Measurements from ENCODE around the gene ACAN.
"Not testable (repeated sequence)": the region's sequence is repeated elsewhere in the genome, so short reads cannot be mapped to it uniquely, and the experiment has no call there.

ACAN gene

GRCh38 chr15:88917760-88918159 lies 114.5 kb downstream of the ACAN start:
- in situ Hi-C loops (cut with MboI; ENCODE audit: low pct_unique_long_range_greater_than_20kb, low sequenced_read_pairs, unreplicated experiment): loop anchor here (25.0 kb wide), 1 partner anchor 270 kb away; no protein-coding TSS in a partner anchor
- TF ChIP-seq CTCF (IDR thresholded peaks at IDR 0.05; ENCODE audit: extremely low read depth, insufficient read depth, missing control alignments): no peak
- no peak for DNase-seq (ENCODE audit: low spot score)

- in situ Hi-C loops (cut with MboI; ENCODE audit: low pct_unique_long_range_greater_than_20kb, low sequenced_read_pairs, unreplicated experiment): loop anchor here (25.0 kb wide), 1 partner anchor 269 kb away; no protein-coding TSS in a partner anchor
- no peak for TF ChIP-seq CTCF (IDR thresholded peaks at IDR 0.05; ENCODE audit: extremely low read depth, insufficient read depth, missing control alignments)
- DNase-seq (ENCODE audit: low spot score): no peak
Measured at GRCh38 chr15:88918738-88919137, 115.5 kb downstream of the ACAN start.

- in situ Hi-C loops (cut with MboI; ENCODE audit: low pct_unique_long_range_greater_than_20kb, low sequenced_read_pairs, unreplicated experiment): loop anchor here (25.0 kb wide), 1 partner anchor 267 kb away; no protein-coding TSS in a partner anchor
- no peak for TF ChIP-seq CTCF (IDR thresholded peaks at IDR 0.05; ENCODE audit: extremely low read depth, insufficient read depth, missing control alignments)
- DNase-seq (ENCODE audit: low spot score): no peak
Measured at GRCh38 chr15:88920186-88920891, 117.1 kb downstream of the ACAN start.

- not testable (repeated sequence) for DNase-seq (ENCODE audit: low spot score)
- in situ Hi-C loops (cut with MboI; ENCODE audit: low pct_unique_long_range_greater_than_20kb, low sequenced_read_pairs, unreplicated experiment): loop anchor here (25.0 kb wide), 1 partner anchor 266 kb away; no protein-coding TSS in a partner anchor
Measured at GRCh38 chr15:88920892-88921435, 117.7 kb downstream of the ACAN start.

Measured in GM13977 (cell line).